HepG2 (cell line): Measurements from ENCODE around the gene PSMD1. TPM values are rescaled to one million over a fixed set of nuclear protein-coding genes. Genes with fewer than 3 reads are reported as not detected.
A peak's percentile ranks its signal among the peaks of the same experiment; 100 is the strongest.

ENCODE experiments used
- ARID2 ChIP-seq: sonication (generic); formaldehyde crosslinking; IDR thresholded peaks from 2 replicates; pipeline ENCODE4 v1.8.1; 2022; ENCODE audit warnings: mild to moderate bottlenecking, missing genetic modification reagents, borderline replicate concordance
- HIVEP1 ChIP-seq: sonication (generic); formaldehyde crosslinking; IDR thresholded peaks from 2 replicates; pipeline ENCODE4 v1.4.0; 2020; ENCODE audit warnings: mild to moderate bottlenecking, missing genetic modification reagents
- HNRNPH1 ChIP-seq: fragments of 200-400 bp; formaldehyde crosslinking; optimal IDR thresholded peaks from 2 replicates; pipeline ENCODE3; 2017; ENCODE audit warnings: mild to moderate bottlenecking, low read depth, low read length
- JARID2 ChIP-seq: sonication (generic); formaldehyde crosslinking; IDR thresholded peaks from 2 replicates; pipeline ENCODE4 v1.8.1; 2023; ENCODE audit warnings: missing genetic modification reagents, inconsistent platforms; ENCODE audit not compliant: insufficient replicate concordance
- KDM4B ChIP-seq: sonication (generic); formaldehyde crosslinking; IDR thresholded peaks from 2 replicates; pipeline ENCODE4 v1.4.0; 2020; ENCODE audit warnings: missing genetic modification reagents
- PAF1 ChIP-seq: IDR thresholded peaks from 2 replicates; pipeline ENCODE4 v1.6.1; 2016; ENCODE audit warnings: missing genetic modification reagents, missing compliant biosample characterization
- SALL1 ChIP-seq: sonication (generic); formaldehyde crosslinking; IDR thresholded peaks from 2 replicates; pipeline ENCODE4 v1.8.0; 2022; ENCODE audit warnings: mild to moderate bottlenecking, missing genetic modification reagents
- SIX1 ChIP-seq: sonication (generic); formaldehyde crosslinking; IDR thresholded peaks from 2 replicates; pipeline ENCODE4 v1.4.0; 2020; ENCODE audit warnings: missing genetic modification reagents, borderline replicate concordance
- SNAPC2 ChIP-seq: sonication (generic); formaldehyde crosslinking; IDR thresholded peaks from 2 replicates; pipeline ENCODE4 v1.8.1; 2022; ENCODE audit warnings: mild to moderate bottlenecking, missing genetic modification reagents
- SRSF1 ChIP-seq: fragments of 200-400 bp; formaldehyde crosslinking; optimal IDR thresholded peaks from 2 replicates; pipeline ENCODE3; 2017; ENCODE audit warnings: mild to moderate bottlenecking, low read depth, low read length, moderate library complexity
- TEAD2 ChIP-seq: sonication (generic); formaldehyde crosslinking; IDR thresholded peaks from 2 replicates; pipeline ENCODE4 v1.9.0; 2021; ENCODE audit warnings: missing genetic modification reagents
- TFE3 ChIP-seq: IDR thresholded peaks from 2 replicates; pipeline ENCODE4 v1.6.1; 2016
- ZC3H13 ChIP-seq: sonication (generic); formaldehyde crosslinking; IDR thresholded peaks from 2 replicates; pipeline ENCODE4 v1.8.1; 2023; ENCODE audit warnings: mild to moderate bottlenecking, missing genetic modification reagents, moderate library complexity
- ZMAT3 ChIP-seq: sonication (generic); formaldehyde crosslinking; conservative IDR thresholded peaks from 2 replicates; pipeline ENCODE4 v1.7.0; 2021; ENCODE audit warnings: missing genetic modification reagents
- ZNF24 ChIP-seq: fragments of 450-650 bp; IDR thresholded peaks from 2 replicates; pipeline ENCODE4 v1.6.1; 2017; ENCODE audit warnings: antibody characterized with exemption, mild to moderate bottlenecking
- ZNF550 ChIP-seq: sonication (generic); formaldehyde crosslinking; IDR thresholded peaks from 2 replicates; pipeline ENCODE4 v1.4.0; 2020; ENCODE audit warnings: mild to moderate bottlenecking, missing genetic modification reagents, borderline replicate concordance
- ZNF687 ChIP-seq: sonication (generic); formaldehyde crosslinking; IDR thresholded peaks from 2 replicates; pipeline ENCODE4 v1.5.1; 2020; ENCODE audit warnings: mild to moderate bottlenecking, missing genetic modification reagents, moderate library complexity
- ZSCAN31 ChIP-seq: sonication (generic); formaldehyde crosslinking; IDR thresholded peaks from 2 replicates; pipeline ENCODE4 v1.5.0; 2020; ENCODE audit warnings: low read depth, mild to moderate bottlenecking, missing genetic modification reagents
- polyA plus RNA-seq, 8 experiments: library from polyadenylated mRNA; depleted of rRNA in 3 of 8; stranded (reverse) in 7 of 8; unstranded in 1 of 8; fragments of >200 nt; fragmentation: Illumina TruSeq in 4 of 8; extraction: Trizol in 4 of 8; gene quantifications; 2 replicates each; pipeline versions ENCODE4 v1.2.1 to v1.2.3, GENCODE V29; 2011 to 2016; ENCODE audit warnings: low read depth in 4 of 8, missing spikeins in 1 of 8, mixed read lengths in 1 of 8; ENCODE audit not compliant: insufficient read depth in 1 of 8
- total RNA-seq, 5 experiments: library from RNA; depleted of rRNA; stranded (reverse); fragments of >200 nt; fragmentation: Illumina TruSeq; extraction: Trizol; gene quantifications; 2 replicates each; pipeline ENCODE4 v1.2.3, GENCODE V29; 2016; ENCODE audit warnings: low read depth in 1 of 5
- TF ChIP-seq, protein P1 (sequence below): sonication (generic); formaldehyde crosslinking; conservative IDR thresholded peaks from 2 replicates; pipeline ENCODE4 v1.8.0; 2022; ENCODE audit warnings: low read depth, missing genetic modification reagents
- TF ChIP-seq, protein P2 (sequence below): sonication (generic); formaldehyde crosslinking; IDR thresholded peaks from 2 replicates; pipeline ENCODE4 v1.8.0; 2022; ENCODE audit warnings: mild to moderate bottlenecking, missing genetic modification reagents, borderline replicate concordance

Gene PSMD1
- total and polyA plus RNA-seq, 2 of the 13 experiments (the other 11 are each of a cell fraction or from before 2014, with no cell fraction given): 136 to 191 TPM

DNA sequence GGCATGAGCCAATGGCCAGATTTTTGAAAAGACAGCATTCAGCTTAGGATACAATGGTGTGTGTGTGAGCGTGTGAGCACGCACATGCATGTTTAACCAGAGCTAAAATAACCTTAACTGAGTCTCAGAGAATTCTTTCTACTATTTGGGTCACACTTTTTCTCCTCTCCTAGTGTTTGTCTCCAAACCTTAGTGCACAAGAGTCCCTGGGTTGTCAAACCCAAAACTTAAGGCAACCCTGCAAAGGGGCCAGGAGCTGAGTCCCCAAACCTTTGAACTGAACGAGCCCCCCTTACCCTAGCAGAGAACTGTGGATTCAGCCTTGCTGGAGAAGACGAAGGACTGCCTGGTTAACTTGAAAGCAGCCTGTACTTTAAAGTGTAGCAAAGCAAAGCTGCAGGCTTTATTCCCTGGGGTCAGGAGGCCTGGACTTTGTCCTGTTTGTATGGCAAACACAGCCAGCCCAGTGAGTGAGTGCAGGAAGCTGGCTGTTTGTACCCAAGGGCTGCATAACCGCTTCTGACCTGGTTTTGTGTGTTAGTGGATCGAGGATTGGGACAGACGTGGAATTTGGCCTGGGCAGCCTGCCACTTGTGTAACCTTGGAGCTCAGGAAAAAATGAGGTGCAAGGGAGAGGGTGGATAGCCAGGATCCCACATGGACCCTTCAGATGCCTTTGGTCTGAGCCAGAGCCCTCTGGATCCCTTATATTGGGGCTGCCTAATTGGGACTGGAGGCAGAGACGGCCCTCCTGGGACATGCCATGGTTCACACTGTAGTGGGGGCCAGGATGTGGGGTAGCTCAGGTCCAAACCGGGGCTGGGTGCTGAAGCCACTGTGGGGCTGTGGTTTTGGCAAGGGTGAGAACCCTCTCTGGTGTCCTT lies 6.4 kb upstream of the PSMD1 start (continued):
- TF ChIP-seq SIX1 (CRISPR knock-in tag) (0 out of 2 replicates have a peak, but pooled peaks have one; percentile 87), JARID2 (CRISPR knock-in tag) (no peak), TFE3 (CRISPR knock-in tag) (peak; percentile 94), TEAD2 (CRISPR knock-in tag) (peak; percentile 74; the same call in 1 of the 2 replicates), SALL1 (CRISPR knock-in tag) (peak; percentile 100), HNRNPH1 (no peak), ZNF550 (CRISPR knock-in tag) (no peak; the same call in 1 of the 2 replicates), HIVEP1 (peak; percentile 83), PAF1 (CRISPR knock-in tag) (peak; percentile 100), ZC3H13 (CRISPR knock-in tag) (peak; percentile 98), ZSCAN31 (CRISPR knock-in tag) (peak; percentile 98), SRSF1 (peak; percentile 81), ZMAT3 (peak; percentile 87), SNAPC2 (CRISPR knock-in tag) (peak; percentile 77; the same call in 1 of the 2 replicates), ZNF687 (CRISPR knock-in tag) (peak; percentile 86), ZNF24 (peak; percentile 65; the same call in 1 of the 2 replicates), KDM4B (peak; percentile 97), ARID2 (CRISPR knock-in tag) (peak; percentile 62; the same call in 1 of the 2 replicates)
- TF ChIP-seq, protein P1, sequence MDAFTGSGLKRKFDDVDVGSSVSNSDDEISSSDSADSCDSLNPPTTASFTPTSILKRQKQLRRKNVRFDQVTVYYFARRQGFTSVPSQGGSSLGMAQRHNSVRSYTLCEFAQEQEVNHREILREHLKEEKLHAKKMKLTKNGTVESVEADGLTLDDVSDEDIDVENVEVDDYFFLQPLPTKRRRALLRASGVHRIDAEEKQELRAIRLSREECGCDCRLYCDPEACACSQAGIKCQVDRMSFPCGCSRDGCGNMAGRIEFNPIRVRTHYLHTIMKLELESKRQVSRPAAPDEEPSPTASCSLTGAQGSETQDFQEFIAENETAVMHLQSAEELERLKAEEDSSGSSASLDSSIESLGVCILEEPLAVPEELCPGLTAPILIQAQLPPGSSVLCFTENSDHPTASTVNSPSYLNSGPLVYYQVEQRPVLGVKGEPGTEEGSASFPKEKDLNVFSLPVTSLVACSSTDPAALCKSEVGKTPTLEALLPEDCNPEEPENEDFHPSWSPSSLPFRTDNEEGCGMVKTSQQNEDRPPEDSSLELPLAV (CRISPR knock-in tag): no peak; the same call in 1 of the 2 replicates
- TF ChIP-seq, protein P2, sequence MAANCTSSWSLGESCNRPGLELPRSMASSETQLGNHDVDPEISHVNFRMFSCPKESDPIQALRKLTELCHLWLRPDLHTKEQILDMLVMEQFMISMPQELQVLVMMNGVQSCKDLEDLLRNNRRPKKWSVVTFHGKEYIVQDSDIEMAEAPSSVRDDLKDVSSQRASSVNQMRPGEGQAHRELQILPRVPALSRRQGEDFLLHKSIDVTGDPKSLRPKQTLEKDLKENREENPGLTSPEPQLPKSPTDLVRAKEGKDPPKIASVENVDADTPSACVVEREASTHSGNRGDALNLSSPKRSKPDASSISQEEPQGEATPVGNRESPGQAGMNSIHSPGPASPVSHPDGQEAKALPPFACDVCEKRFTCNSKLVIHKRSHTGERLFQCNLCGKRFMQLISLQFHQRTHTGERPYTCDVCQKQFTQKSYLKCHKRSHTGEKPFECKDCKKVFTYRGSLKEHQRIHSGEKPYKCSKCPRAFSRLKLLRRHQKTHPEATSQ (CRISPR knock-in tag): peak; percentile 71; the same call in 1 of the 2 replicates
